Uterus (tissue), 4 donors: ENCODE data around the gene POTED. TPM values are rescaled to one million over a fixed set of nuclear protein-coding genes. Genes with fewer than 3 reads are reported as not detected.
"Not testable (repeated sequence)": the region's sequence is repeated elsewhere in the genome, so short reads cannot be mapped to it uniquely, and the experiment has no call there.

Experiments
- DNase-seq, 2 donors: peaks; one replicate each; pipeline ENCODE4 v3.0.0-alpha.2; 2019 to 2020
- H3K27ac ChIP-seq, 2 donors: fragments of 200-600 bp; sonication (generic); 1 replicate in 1 of 2; 2 replicates in 1 of 2; pipeline ENCODE4 v1.5.1; 2016 to 2018
- H3K27me3 ChIP-seq, 2 donors: fragments of 200-600 bp; sonication (generic); one replicate each; pipeline ENCODE4 v1.5.1; 2018 to 2019; ENCODE audit warnings: control low read depth in 1 of 2
- H3K36me3 ChIP-seq, 2 donors: fragments of 200-600 bp; sonication (generic); one replicate each; pipeline ENCODE4 v1.5.1; 2019; ENCODE audit warnings: control low read depth in 1 of 2
- H3K4me1 ChIP-seq, 2 donors: fragments of 200-600 bp; sonication (generic); one replicate each; pipeline ENCODE4 v1.5.1; 2018 to 2019; ENCODE audit warnings: control low read depth in 1 of 2
- H3K4me3 ChIP-seq, 2 donors: fragments of 200-600 bp; sonication (generic); 1 replicate in 1 of 2; 2 replicates in 1 of 2; pipeline ENCODE4 v1.5.1; 2018 to 2019; ENCODE audit warnings: mild to moderate bottlenecking in 1 of 2
- H3K9me3 ChIP-seq, 2 donors: fragments of 200-600 bp; sonication (generic); one replicate each; pipeline ENCODE4 v1.5.1; 2019; ENCODE audit warnings: control low read depth in 1 of 2
- intact Hi-C: fragments of 100-400 bp; cut with DNase I; formaldehyde crosslinking; loops from one replicate; pipeline ENCODE4 v1.15.1; 2023; ENCODE audit warnings: low total_unique reads
- microRNA-seq: library from miRNA; unstranded; fragments of <30 nt; microRNA quantifications from one replicate; pipeline ENCODE4, GENCODE V29; 2016; ENCODE audit warnings: borderline microRNAs expressed, borderline replicate concordance
- small RNA-seq: library from RNA; depleted of rRNA; stranded (forward); fragments of <200 nt; gene quantifications from one replicate; pipeline ENCODE3, GENCODE V24; 2016
- total RNA-seq, 4 donors: library from RNA; depleted of rRNA in 3 of 4; stranded (reverse); fragments of >200 nt in 3 of 4; gene quantifications; one replicate each; pipeline versions ENCODE4 v1.1.0 to v1.2.4, GENCODE V29; 2014 to 2023
- donor health status: DM: yes; HTN: yes; CAD: no.

POTED gene
- under 1 TPM in 1 of 4 donors, not detected in 3; 0.41 TPM for total RNA-seq

DNA sequence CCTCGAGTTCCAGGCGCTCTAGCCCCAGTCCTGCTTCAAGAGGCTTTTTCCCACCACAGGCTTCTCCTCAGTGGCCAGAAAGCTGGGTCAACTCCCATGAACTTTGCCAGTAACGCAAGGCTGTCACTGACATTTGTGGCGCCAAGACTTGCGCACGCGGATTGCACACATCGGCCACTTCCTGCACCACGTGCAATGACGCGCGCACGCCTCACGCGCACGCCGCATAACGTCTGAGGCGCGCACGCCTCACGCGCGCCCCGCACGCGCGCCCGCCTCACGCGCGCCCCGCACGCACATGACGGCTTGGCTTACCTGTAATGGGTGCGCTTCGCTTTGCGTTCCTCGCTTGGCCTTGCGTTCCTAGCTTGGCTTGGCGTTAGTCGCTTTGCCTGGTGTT is at the start of gene POTED:
POTED (plus strand) TSS at position 301 of the 400 bp plus-strand sequence. CDS start 452 bp downstream, outside the sequence.
- H3K4me3 ChIP-seq, H3K4me1 ChIP-seq, H3K36me3 ChIP-seq, DNase-seq, intact Hi-C loops, H3K27ac ChIP-seq, H3K9me3 ChIP-seq, H3K27me3 ChIP-seq: not testable (repeated sequence)

DNA sequence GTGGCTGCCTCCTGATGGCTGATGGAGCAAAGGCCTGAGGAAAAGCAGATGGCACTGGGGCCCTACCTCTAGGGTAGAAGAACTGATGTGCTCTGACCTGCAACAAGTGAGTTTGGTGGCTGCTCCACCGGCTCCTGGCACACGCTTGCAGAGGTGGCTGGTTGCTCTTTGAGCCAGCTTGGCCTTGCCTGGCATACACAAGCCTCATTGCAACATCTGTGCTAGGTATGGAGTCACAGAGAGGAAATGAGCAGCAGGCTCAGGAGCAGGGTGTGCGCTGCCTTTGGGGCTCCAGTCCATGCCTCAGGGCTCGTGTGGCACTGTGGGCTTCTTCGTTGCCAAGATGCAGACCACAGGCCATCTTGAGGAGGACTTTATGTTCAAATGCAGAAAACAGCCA is 40.5 kb downstream of the POTED start:
- intact Hi-C loops, H3K27me3 ChIP-seq, H3K4me1 ChIP-seq: not testable (repeated sequence)

DNA sequence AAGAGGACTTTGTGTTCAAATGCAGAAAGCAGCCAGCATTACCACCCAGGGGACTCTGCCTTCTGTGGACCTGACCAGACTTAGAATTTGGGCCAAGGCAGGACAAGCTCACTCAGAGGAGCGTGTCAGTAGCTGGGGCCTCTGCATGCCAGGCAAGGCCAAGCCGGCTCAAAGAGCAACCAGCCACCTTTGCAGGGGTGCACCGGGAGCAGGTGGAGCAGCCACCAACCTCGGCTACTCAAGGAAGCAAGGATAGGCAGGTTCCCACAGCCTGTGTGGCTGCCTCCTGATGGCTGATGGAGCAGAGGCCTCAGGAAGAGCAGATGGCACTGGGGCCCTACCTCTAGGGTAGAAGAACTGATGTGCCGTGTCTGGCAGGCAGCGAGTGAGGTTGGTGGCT is 42.2 kb downstream of the POTED start:
- DNase-seq, H3K27me3 ChIP-seq, H3K9me3 ChIP-seq, H3K4me1 ChIP-seq, H3K27ac ChIP-seq, H3K36me3 ChIP-seq, H3K4me3 ChIP-seq, intact Hi-C loops: not testable (repeated sequence)

More for the DNA sequence above, 40.5 kb downstream of the POTED start:
- H3K4me3 ChIP-seq, H3K36me3 ChIP-seq, H3K9me3 ChIP-seq, H3K27ac ChIP-seq, DNase-seq: not testable (repeated sequence)

Small RNA genes lying within 50 kb of the gene (microRNA-seq; reads per million reads assigned to microRNA genes)
- not detected for gene MIR3118-1

Small RNA genes lying within 50 kb of the gene (small RNA-seq; reads per million reads assigned to genes)
- gene AL050303.3: not detected
- not detected for gene MIR3118-1
- not detected for gene RNU6-286P
